ENCODE measurements around the gene PKD2L1. TPM values are rescaled to one million over a fixed set of nuclear protein-coding genes. Genes with fewer than 3 reads are reported as not detected.

The PKD2L1 gene
- total and polyA plus RNA-seq, 9 of the 15 experiments (the other 6 are each of a cell fraction or from before 2014, with no cell fraction given), result not detected

- TF ChIP-seq TFAM (CRISPR knock-in tag; conservative IDR thresholded peaks at IDR 0.05) (no peak), ZNF75A (CRISPR knock-in tag; IDR thresholded peaks at IDR 0.05) (no peak), MGA (IDR thresholded peaks at IDR 0.05) (peak; percentile 68), ZNF384 (IDR thresholded peaks at IDR 0.05; ENCODE audit: low read depth, low read length) (no peak), ZBTB49 (CRISPR knock-in tag; IDR thresholded peaks at IDR 0.05; ENCODE audit: borderline replicate concordance) (no peak), E2F6 (IDR thresholded peaks at IDR 0.05; ENCODE audit: borderline replicate concordance in 1 of 2, extremely low read depth in 1 of 2, insufficient read depth in 1 of 2, insufficient read length in 1 of 2, low read depth in 1 of 2, low read length in 1 of 2, poor library complexity in 1 of 2, severe bottlenecking in 1 of 2) (peak in 1 of 2 experiments; percentile 50), RFX1 (IDR thresholded peaks at IDR 0.05) (no peak), CSDE1 (IDR thresholded peaks at IDR 0.05) (no peak), ZBTB2 (IDR thresholded peaks at IDR 0.05) (peak; percentile 96)
Observed at GRCh38 chr10:100286051-100287033, 43.7 kb downstream of the PKD2L1 start, which contains the start of gene BLOC1S2 (continued).
